Superior temporal gyrus (tissue), 1 donor: ENCODE data around the gene EDEM3.
"Not testable (repeated sequence)": the region's sequence is repeated elsewhere in the genome, so short reads cannot be mapped to it uniquely, and the experiment has no call there.

ENCODE experiments used
- DNase-seq: peaks from one replicate; pipeline ENCODE4 v3.0.0-alpha.2; 2016; ENCODE audit errors: extremely low spot score

EDEM3 gene

DNA sequence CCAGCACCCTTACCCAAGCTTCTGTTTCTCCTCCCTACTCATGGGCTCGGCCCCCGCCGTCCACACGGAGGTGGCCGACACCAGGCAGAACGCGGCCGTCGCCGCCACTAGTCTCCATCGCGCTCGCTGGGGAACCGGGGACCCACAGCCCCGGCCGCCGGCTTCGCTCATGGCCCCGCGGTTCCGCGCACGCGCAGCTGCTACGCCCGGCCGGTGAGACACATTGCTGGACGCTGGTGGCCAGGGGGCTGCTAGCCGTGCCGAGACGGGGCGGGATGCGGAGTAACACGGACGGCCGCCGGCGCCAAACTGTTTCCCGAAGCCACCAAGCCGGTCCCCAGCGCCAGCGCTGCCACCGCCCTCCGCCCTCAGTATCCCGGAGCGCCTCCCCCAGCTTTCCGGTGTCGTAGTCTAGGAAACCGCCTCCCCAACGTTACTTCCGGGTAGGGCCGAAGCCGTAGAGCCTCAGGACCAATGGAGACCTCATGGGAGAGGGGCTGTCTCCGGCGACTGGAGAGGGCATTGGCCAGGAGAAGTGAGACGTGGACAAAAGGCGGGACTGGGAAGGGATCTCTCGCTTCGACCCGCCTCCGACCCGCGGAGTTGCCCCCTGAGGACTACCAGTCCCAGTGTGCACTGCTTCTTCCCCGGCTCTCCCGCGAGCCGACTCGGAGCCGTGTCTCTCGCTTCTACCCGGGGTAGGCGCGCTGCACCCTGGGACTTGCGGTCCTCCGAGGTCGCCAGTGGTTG is at the start of gene EDEM3:
TSS of gene EDEM3 (minus strand) at position 383 of the 750 bp plus-strand sequence. CDS start at position 171, 212 bp downstream.
- peak; percentile 99 for DNase-seq

DNA sequence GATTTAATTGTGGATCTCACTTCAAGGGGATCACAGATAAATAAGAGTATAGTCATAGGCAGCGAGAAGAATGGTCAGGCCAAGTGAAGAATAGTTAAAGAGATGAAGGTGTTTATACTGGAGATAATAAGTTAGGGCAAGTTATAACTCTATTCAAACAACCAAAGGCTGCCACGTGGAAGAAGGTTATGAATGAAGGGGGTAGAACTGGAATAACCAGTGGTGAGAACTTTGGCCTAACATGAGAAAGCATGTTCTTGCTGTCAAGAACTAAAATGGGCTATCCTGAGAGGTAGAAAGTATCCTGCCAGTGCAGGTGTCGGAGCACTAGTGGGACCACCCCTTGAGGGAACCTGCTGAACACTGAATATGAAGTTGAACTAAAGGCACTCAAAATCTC is 49.6 kb upstream of the EDEM3 start:
- DNase-seq, result no peak

- DNase-seq, result no peak
Measured at GRCh38 chr1:184803180-184803492, 48.5 kb upstream of the EDEM3 start.

DNA sequence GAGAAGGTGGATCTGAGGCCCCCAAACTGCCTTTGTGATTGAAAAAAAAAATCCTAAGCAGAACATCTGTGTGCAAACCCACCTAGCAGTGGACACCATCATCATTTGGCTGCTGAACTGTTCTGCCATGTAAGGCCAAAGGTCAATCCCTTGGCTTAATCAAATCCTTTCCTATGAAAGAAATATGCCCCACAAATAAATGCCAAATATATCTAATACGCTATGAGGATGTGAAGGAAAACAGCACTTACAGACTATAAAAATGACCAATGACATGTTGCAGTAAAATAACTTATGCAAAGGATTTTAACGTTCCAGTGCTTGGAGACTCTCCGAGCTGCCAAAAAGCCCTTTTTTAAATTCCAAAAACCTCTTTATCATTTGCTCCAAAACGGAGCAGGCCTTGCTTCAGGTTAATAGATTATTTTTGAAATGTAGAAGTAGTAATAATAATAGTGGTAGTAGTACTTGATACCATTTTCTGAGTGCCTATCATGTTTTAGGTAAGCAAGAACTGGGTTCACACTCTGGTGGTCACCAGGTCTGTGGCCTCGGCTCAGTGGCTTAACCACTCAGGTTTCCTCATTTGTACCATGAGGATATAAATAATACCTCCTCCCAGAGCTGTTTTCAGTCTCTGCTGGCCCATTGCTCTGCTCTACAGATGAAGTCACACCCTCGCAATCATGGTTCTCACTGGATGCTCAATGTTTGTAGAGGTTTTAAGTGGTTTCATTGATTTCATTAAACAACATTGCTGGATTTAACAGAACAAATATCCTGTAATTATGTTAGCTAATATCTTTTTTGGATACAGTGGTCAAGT is 47.9 kb upstream of the EDEM3 start:
- DNase-seq, result no peak

DNA sequence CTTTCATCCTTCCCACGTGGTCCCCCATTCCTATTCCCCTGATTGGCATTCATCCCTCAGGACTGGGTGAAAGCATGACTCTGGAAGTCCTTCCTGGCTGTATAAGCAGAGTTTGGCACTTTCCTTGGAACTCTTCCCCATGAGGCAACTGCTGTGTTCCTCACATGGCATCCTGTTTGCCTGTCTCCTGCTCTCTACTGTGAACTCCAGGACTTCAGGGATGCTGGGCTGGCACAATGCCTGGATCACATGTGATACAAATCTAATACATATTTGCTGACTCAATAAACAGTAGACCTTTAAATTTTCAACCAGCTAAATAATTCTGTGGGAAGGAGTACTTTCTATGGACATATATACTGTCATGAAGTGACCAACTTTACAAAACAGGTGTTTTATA is 46.8 kb upstream of the EDEM3 start:
- no peak for DNase-seq

DNA sequence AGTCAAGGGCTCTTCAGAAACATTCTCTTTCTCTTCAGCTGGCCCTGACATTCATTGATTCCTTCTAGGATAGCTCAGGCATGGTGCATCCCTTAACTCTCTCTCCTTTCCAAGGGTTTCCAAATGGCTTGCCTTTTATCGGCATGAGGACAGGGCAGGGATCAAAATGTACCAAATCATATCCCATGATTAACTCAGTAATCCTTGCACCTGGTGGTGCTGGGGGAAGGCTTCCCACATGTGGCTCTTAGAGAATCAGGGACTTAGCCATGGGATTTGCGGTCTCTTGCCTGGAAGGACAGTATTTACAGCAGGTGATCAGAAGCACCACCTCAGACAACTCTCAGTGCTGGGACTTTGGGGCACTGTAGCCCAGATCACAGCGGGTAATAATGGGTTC is 46.2 kb upstream of the EDEM3 start:
- no peak for DNase-seq

GRCh38 chr1:184793967-184794366 is 39.3 kb upstream of the EDEM3 start:
- no peak for DNase-seq

DNA sequence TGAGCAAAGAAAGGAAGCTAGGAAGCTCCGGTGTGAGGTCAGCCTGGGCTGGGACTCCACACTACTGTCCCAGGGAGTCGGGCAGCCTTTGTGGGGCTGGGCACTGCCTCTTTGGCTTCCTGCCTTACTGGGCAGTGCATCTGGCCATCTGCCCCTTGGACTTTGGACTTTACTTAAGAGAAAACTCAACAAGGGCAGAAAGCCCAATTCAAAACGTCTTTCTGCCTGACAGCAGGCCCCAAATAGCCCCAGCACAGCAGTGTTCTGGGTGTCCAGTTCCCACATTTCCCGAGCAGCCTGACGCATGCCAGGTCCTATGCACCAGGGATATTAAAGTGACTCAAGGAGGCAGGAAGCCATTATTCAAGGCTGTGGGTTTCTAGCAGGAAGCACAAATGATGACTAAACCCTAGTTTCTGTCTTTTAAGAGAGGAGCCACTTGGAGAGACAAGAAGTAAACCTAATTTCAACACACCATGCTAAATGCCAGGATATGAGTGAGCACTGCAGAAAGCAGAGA is 37.9 kb upstream of the EDEM3 start:
- peak; percentile 40 for DNase-seq

DNA sequence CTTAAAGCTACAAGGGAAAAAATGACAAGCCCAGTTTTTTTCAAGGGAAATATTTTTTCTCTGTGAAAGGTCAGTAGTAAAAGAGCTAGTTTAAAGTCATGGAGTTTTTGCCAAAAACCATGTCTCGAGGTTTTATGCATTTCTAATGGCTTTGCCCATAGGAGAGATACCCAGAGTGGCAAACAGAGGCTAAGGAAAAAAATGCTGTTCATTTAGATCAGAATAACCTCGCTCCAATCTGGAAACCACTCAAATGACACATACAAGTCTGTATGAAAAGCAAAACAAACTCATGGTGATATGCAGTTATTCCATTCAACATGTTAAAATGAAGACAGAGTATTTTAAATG is 36.9 kb upstream of the EDEM3 start:
- DNase-seq, result no peak

DNA sequence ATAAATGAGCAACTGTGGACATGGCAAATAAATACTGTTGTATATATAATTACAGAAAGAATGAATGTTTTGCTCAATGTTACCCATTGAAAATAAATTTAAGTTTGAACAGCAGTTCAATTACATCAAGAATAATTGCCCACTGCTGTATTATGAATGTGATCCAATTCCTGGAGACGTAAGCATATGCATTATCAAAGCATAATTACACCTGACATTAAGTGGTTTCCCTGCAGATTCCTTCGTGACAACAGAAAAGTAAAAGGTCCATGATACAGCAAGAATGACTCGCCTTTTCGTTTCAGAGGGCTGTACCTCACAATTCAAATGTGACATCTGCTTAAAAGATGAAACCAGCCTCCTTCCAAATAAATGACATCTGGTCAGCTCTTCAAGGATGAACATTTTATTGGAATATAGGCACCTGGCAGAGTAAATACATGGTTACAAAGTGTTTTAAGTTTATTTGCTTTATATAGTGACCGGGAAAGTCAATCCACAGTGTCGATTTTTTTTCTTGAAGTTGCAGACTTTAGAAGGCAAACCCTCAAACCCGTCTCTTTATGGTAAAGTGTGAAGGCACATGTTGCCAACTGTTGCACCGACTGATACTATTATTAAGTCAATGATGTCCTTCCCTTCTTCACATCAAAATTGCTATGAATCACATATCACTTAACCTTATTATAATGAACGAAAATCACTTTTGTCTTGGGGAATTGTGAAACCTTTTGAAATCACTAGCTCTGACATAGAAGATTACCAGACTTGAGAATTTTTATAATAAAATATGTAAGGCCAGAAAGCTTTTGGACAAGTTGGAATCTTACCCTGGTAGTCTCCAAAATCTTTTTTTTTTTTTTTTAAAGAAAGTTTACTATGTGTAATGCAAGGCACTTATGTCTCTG is 36.2 kb upstream of the EDEM3 start:
- DNase-seq, result no peak

DNA sequence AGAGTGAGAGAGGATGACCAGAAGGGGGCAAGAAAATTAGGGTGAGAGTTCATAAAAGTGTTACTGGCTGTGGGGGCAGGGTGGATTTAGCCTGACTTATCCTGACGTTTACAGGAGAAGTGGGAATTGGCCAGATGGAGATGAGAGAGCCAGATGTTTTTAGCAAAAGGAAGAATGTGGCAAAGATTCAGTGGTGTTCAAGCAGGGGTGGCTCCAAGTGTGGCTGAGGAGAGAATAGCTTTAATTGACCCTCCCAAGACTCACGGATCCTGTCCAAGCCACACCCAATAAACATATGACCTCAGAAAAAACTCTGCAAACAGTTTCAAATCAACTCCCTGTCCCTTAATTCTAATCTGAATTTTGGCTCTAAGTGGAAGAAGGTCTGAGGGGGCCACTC is 35.2 kb upstream of the EDEM3 start:
- DNase-seq, result no peak

- DNase-seq, result no peak
Measured at GRCh38 chr1:184788970-184789369, 34.3 kb upstream of the EDEM3 start.

- no peak for DNase-seq
Measured at GRCh38 chr1:184785529-184785928, 30.9 kb upstream of the EDEM3 start.

DNA sequence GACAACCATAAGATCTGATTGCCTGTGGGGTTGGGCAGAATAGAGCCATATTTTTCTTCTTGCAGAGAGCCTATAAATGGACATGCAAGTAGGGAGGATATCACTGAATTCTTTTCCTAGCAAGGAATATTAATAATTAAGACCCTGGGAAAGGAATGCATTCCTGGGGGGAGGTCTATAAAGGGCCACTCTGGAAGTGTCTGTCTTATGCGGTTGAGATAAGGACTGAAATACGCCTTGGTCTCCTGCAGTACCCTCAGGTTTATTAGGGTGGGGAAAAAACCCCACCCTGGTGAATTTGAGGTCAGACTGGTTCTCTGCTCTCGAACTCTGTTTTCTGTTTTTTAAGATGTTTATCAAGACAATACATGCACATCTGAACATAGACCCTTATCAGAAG is 29.1 kb upstream of the EDEM3 start:
- not testable (repeated sequence) for DNase-seq

DNA sequence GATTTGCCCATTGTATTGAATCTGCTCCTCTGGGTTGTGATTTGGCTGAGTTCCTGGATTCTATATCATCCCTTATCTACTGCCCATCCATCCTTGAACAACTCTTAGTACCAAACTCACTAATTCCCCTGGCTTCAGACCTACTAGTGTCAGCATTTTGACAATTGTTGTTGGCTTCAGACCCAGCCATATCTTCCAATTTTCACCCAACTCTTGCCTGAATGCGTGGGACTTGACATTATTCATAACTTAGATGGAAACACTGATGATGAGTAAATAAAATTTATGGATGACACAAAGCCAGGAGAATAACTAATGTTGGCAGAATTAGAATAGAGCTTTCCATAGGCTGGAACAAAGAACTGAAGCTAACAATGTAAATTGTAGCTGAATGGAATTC is 27.3 kb upstream of the EDEM3 start:
- no peak for DNase-seq

- DNase-seq, result no peak
Measured at GRCh38 chr1:184775885-184776284, 21.2 kb upstream of the EDEM3 start.

GRCh38 chr1:184775329-184775728 is 20.7 kb upstream of the EDEM3 start:
- no peak for DNase-seq

- no peak for DNase-seq
Measured at GRCh38 chr1:184773762-184774320, 19.2 kb upstream of the EDEM3 start.

GRCh38 chr1:184771190-184771691 is 16.6 kb upstream of the EDEM3 start:
- no peak for DNase-seq

- no peak for DNase-seq
Measured at GRCh38 chr1:184770181-184770979, 15.7 kb upstream of the EDEM3 start.

- DNase-seq, result no peak
Measured at GRCh38 chr1:184769241-184769640, 14.6 kb upstream of the EDEM3 start.
